Mesothelial cell of epicardium (in vitro differentiated cells): Measurements from ENCODE around the gene ADGRA1. TPM values are rescaled to one million over a fixed set of nuclear protein-coding genes. Genes with fewer than 3 reads are reported as not detected.

ENCODE experiments used
- DNase-seq, 2 experiments: peaks; one replicate each; pipeline ENCODE4 v3.0.0; 2021; ENCODE audit warnings: low spot score in 2 of 2; ENCODE audit not compliant: unreplicated experiment in 2 of 2
- H3K27ac Mint-ChIP-seq: 2 replicates; pipeline ENCODE4 v1.8.0; 2021; ENCODE audit warnings: mixed read lengths
- H3K27me3 Mint-ChIP-seq: 2 replicates; pipeline ENCODE4 v1.8.0; 2021; ENCODE audit warnings: low read depth, mixed read lengths
- H3K36me3 Mint-ChIP-seq: 2 replicates; pipeline ENCODE4 v1.8.0; 2021; ENCODE audit warnings: mixed read lengths
- H3K4me1 Mint-ChIP-seq: 2 replicates; pipeline ENCODE4 v1.8.0; 2021; ENCODE audit warnings: mixed read lengths
- H3K4me3 Mint-ChIP-seq: 2 replicates; pipeline ENCODE4 v1.8.0; 2021; ENCODE audit warnings: mild to moderate bottlenecking, moderate library complexity, mixed read lengths
- H3K9me3 Mint-ChIP-seq: 2 replicates; pipeline ENCODE4 v1.8.0; 2021; ENCODE audit warnings: mixed read lengths
- total RNA-seq: library from RNA; stranded (reverse); gene quantifications from 3 replicates; pipeline ENCODE4 v1.2.1, GENCODE V29; 2021
- TF ChIP-seq, protein P1 (sequence below): fragments of 200-600 bp; sonication (generic); IDR thresholded peaks from one replicate; pipeline ENCODE4 v1.5.0; 2021; ENCODE audit warnings: antibody characterized with exemption; ENCODE audit not compliant: unreplicated experiment

ADGRA1 gene
- total RNA-seq, 1 donor from 2014 or later = not detected

DNA sequence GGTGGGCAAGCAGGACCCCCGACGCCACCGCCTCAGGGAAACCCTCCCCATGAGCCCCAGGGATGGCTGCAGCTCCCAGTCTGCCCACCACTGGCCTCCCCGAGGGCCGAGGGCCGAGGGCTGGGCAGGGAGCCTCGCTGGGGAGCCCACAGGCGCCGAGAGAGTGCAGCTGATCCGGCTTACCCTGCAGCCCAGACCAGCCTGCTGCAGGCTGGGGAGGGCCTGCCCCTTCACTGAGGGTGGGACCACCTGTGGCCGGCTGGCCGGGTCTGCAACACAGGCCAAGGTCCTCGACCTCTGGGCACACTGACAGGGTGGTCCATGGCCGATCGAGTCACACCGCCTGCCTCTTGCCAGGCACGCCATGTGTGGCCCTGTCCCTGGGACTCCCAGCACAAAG, 27.3 kb upstream of the ADGRA1 start:
- no peaks in the 10 kb centered on the region for H3K9me3 Mint-ChIP-seq
- peaks cover 18% of the 10 kb centered on the region for H3K27me3 Mint-ChIP-seq
- H3K4me3 Mint-ChIP-seq = no peak overlapping the region
- no peak for DNase-seq
- H3K4me1 Mint-ChIP-seq = no peaks in the 10 kb centered on the region
- H3K27ac Mint-ChIP-seq = no peak overlapping the region
- no peaks in the 10 kb centered on the region for H3K36me3 Mint-ChIP-seq
- TF ChIP-seq, protein P1, sequence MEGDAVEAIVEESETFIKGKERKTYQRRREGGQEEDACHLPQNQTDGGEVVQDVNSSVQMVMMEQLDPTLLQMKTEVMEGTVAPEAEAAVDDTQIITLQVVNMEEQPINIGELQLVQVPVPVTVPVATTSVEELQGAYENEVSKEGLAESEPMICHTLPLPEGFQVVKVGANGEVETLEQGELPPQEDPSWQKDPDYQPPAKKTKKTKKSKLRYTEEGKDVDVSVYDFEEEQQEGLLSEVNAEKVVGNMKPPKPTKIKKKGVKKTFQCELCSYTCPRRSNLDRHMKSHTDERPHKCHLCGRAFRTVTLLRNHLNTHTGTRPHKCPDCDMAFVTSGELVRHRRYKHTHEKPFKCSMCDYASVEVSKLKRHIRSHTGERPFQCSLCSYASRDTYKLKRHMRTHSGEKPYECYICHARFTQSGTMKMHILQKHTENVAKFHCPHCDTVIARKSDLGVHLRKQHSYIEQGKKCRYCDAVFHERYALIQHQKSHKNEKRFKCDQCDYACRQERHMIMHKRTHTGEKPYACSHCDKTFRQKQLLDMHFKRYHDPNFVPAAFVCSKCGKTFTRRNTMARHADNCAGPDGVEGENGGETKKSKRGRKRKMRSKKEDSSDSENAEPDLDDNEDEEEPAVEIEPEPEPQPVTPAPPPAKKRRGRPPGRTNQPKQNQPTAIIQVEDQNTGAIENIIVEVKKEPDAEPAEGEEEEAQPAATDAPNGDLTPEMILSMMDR = no peak

DNA sequence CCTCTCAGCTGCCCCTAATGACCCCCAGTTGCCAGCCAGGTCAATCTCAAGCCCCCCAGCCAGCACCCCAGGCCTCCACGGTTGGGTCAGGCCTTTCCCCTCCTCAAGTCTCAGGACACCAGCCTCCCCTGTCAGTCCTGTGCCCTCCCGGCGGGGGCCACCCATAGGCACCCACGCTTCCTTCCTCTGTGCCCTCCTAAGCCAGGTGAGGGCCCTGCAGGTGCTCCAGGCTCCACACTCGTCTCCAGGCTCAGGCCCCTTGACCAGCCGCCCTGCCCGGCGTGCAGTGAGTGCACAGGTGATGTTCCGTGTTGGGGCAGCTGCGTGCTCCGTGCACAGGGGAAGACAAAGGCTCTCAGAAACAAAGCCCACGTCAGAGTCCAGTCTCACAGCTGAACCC, 26.8 kb upstream of the ADGRA1 start:
- TF ChIP-seq, protein P1 = no peak
- DNase-seq = no peak
- no peaks in the 10 kb centered on the region for H3K36me3 Mint-ChIP-seq
- no peaks in the 10 kb centered on the region for H3K4me1 Mint-ChIP-seq
- H3K27ac Mint-ChIP-seq = no peak overlapping the region
- H3K9me3 Mint-ChIP-seq = no peaks in the 10 kb centered on the region
- H3K4me3 Mint-ChIP-seq = no peak overlapping the region
- peaks cover 17% of the 10 kb centered on the region for H3K27me3 Mint-ChIP-seq

DNA sequence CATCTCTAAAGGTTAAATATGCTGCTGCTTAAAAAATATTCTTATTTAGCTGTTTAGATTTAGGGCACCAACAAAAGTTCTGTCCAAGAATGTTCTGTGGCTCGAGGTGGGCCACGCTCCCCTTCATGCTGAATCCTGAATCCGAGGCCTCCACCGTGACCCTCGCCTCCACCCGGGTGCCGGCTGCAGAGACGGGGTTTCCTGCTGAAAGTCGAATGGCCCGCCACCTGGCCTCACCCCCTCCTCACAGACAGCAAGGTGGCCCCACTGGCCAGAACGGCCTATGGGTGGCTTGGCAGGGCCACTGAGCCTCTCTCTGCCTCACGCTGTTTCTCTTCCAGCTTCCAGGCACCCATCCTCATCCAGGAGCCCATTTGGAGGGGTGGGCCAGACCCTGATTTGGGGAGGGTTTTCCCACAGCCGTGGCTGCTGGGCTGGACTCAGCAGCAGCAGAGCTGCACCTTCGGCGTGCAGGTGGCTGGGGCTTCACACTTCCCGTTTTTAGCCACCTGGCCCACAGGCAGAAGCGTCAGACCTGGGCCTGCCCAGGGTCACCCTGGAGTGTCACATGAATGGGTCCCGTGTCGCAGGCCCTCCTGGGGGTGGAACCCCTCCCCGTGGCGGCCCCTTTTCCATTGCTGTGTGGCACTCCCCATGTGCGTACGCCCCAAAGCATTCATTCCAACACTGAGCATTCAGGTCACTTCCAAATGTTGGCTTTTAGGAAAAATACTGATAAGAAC, 26.3 kb upstream of the ADGRA1 start:
- Mint-ChIP-seq H3K27me3 (peaks cover 17% of the 10 kb centered on the region), H3K9me3 (no peaks in the 10 kb centered on the region), H3K36me3 (no peaks in the 10 kb centered on the region), H3K4me3 (no peak overlapping the region), H3K4me1 (no peaks in the 10 kb centered on the region), H3K27ac (no peak overlapping the region)
- DNase-seq = no peak
- TF ChIP-seq, protein P1 = no peak

DNA sequence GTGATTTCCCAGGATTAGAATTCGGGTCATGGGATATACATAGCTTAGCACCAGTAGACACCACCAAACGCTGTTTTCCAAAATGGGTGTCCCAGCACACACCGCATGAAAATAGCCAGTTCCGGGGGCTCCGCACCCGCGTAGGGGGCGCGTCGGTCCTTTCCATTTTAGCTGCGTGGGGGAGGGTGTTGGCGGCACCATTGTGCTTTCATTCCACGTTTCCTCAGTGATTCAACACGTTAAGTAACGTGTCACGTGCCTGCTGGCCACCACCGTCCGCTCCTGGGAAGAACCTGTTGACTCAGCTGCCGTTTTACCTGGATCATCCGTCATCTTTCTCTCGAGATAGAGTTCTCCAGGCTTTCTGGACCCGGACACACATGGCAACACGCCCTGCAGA, 25.6 kb upstream of the ADGRA1 start:
- DNase-seq = no peak
- Mint-ChIP-seq H3K9me3 (no peaks in the 10 kb centered on the region), H3K36me3 (no peaks in the 10 kb centered on the region), H3K4me3 (no peak overlapping the region), H3K4me1 (no peaks in the 10 kb centered on the region), H3K27me3 (peaks cover 19% of the 10 kb centered on the region), H3K27ac (no peak overlapping the region)
- TF ChIP-seq, protein P1 = no peak

DNA sequence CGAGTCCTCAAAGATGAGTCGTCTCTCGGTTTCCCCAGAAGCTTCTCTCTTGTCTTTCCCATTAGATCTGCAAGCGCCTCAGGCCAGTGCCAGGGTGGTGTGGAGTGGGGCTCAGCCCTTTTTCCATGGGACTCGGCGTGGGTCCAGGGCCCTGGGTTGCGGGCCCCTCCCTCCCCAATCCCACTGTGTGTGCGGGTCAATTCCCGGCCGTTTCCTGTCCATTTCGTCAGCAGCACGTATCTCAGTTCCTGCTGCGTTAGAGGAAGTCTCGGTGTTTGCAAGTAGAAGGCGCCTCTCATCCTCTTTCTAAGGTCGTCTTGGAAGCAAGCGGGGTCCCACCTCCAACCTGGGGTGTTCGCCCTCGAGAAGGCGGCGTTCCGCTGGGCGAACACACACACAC, 25.1 kb upstream of the ADGRA1 start:
- no peaks in the 10 kb centered on the region for H3K4me1 Mint-ChIP-seq
- no peaks in the 10 kb centered on the region for H3K9me3 Mint-ChIP-seq
- no peaks in the 10 kb centered on the region for H3K36me3 Mint-ChIP-seq
- no peak for DNase-seq
- TF ChIP-seq, protein P1 = no peak
- H3K27me3 Mint-ChIP-seq = peaks cover 23% of the 10 kb centered on the region
- no peak overlapping the region for H3K4me3 Mint-ChIP-seq
- no peak overlapping the region for H3K27ac Mint-ChIP-seq
